Parathyroid adenoma (tissue), 2 donors: Measurements from ENCODE around the gene STK33.
A peak's percentile ranks its signal among the peaks of the same experiment; 100 is the strongest.

Experiments used
- H2AFZ ChIP-seq: fragments of 300-600 bp; sonication (generic); one replicate; pipeline ENCODE4 v1.7.0; 2017; ENCODE audit warnings: antibody characterized with exemption, mild to moderate bottlenecking
- H3K27ac ChIP-seq: fragments of 300-600 bp; sonication (generic); one replicate; pipeline ENCODE4 v1.7.0; 2017
- H3K27me3 ChIP-seq: fragments of 300-600 bp; sonication (generic); one replicate; pipeline ENCODE4 v1.7.0; 2017; ENCODE audit warnings: low read length; ENCODE audit not compliant: control insufficient read depth, insufficient read depth
- H3K36me3 ChIP-seq: fragments of 300-600 bp; sonication (generic); one replicate; pipeline ENCODE4 v1.7.0; 2017; ENCODE audit warnings: low read length; ENCODE audit not compliant: control insufficient read depth, insufficient read depth
- H3K4me1 ChIP-seq: fragments of 300-600 bp; sonication (generic); one replicate; pipeline ENCODE4 v1.7.0; 2017; ENCODE audit warnings: control low read depth
- H3K4me2 ChIP-seq: fragments of 300-600 bp; sonication (generic); one replicate; pipeline ENCODE4 v1.7.0; 2017; ENCODE audit warnings: low read length
- H3K4me3 ChIP-seq: fragments of 300-600 bp; sonication (generic); one replicate; pipeline ENCODE4 v1.7.0; 2017; ENCODE audit warnings: low read depth, low read length
- H3K79me2 ChIP-seq: fragments of 300-600 bp; sonication (generic); one replicate; pipeline ENCODE4 v1.7.0; 2017; ENCODE audit warnings: control low read depth
- H3K9ac ChIP-seq: fragments of 300-600 bp; sonication (generic); one replicate; pipeline ENCODE4 v1.7.0; 2017; ENCODE audit warnings: mild to moderate bottlenecking
- H3K9me3 ChIP-seq: fragments of 300-600 bp; sonication (generic); one replicate; pipeline ENCODE4 v1.7.0; 2017; ENCODE audit warnings: low read length; ENCODE audit not compliant: control insufficient read depth
- TF ChIP-seq, protein P1 (sequence below): fragments of 300-600 bp; sonication (generic); IDR thresholded peaks from one replicate; pipeline ENCODE4 v1.7.0; 2017; ENCODE audit warnings: antibody characterized with exemption, mild to moderate bottlenecking
- donor health status: primary hyperparathyroidism.

Gene STK33

DNA sequence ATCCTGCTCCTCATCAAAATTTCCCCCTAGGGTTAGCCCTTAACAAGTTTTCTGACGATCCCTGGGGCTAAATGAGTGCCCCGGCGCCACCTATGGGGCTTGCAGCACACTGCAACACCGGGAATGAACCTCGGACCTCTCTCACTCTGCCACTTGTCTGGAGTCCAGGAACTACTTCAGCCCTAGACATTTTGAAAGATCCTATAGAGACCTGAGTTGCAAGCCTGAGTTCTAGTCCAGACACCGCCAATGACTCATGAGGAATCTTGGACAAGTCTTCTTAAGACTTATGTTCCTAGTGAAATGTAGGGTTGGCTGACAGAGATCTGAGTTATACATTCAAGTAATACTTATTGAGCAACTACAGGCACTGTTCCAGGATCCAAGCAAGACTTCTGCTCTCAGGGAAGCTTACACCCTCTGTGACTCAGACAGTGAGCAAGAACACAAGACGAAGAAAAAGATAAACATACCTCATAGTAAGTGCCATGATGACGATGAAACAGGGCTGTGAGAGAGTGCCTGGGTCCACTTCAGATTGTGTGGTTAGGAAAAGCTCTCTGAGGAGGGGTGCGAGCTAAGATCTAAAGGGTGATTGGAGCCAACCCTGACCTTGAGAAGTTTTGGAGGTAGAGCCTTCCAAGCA, 10.2 kb upstream of the STK33 start:
- no peaks in the 10 kb centered on the region for H3K27me3 ChIP-seq
- H3K9ac ChIP-seq, result no peak overlapping the region
- no peak overlapping the region for H3K27ac ChIP-seq
- H2AFZ ChIP-seq, result no peak overlapping the region
- TF ChIP-seq, protein P1, sequence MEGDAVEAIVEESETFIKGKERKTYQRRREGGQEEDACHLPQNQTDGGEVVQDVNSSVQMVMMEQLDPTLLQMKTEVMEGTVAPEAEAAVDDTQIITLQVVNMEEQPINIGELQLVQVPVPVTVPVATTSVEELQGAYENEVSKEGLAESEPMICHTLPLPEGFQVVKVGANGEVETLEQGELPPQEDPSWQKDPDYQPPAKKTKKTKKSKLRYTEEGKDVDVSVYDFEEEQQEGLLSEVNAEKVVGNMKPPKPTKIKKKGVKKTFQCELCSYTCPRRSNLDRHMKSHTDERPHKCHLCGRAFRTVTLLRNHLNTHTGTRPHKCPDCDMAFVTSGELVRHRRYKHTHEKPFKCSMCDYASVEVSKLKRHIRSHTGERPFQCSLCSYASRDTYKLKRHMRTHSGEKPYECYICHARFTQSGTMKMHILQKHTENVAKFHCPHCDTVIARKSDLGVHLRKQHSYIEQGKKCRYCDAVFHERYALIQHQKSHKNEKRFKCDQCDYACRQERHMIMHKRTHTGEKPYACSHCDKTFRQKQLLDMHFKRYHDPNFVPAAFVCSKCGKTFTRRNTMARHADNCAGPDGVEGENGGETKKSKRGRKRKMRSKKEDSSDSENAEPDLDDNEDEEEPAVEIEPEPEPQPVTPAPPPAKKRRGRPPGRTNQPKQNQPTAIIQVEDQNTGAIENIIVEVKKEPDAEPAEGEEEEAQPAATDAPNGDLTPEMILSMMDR, result peak; percentile 44
- H3K4me2 ChIP-seq, result no peak overlapping the region
- H3K79me2 ChIP-seq, result no peaks in the 10 kb centered on the region
- no peaks in the 10 kb centered on the region for H3K9me3 ChIP-seq
- no peak overlapping the region for H3K4me3 ChIP-seq
- no peaks in the 10 kb centered on the region for H3K4me1 ChIP-seq
- H3K36me3 ChIP-seq, result no peaks in the 10 kb centered on the region

DNA sequence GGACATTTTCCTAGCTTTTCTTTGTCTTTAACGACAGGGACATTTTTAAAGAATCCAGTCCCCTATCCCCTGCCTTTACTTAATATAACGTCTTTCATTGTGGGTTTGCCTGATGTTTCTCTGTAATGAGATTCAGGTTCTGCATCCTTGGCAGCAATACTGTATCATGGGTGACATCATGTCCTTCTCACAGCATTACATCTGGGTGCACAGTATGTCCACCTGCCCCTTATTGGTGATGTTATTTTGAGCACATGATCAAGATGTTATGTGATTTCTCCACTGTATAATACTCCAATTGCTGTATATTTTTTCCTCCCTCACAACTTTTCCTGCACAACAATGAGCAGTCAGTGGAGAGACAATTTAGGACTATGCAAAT, 9.7 kb upstream of the STK33 start:
- TF ChIP-seq, protein P1, result no peak
- Histone ChIP-seq H3K9ac (no peak overlapping the region), H3K4me3 (no peak overlapping the region), H3K27me3 (no peaks in the 10 kb centered on the region), H2AFZ (no peak overlapping the region), H3K27ac (no peak overlapping the region), H3K36me3 (no peaks in the 10 kb centered on the region), H3K4me1 (no peaks in the 10 kb centered on the region), H3K4me2 (no peak overlapping the region), H3K9me3 (no peaks in the 10 kb centered on the region), H3K79me2 (no peaks in the 10 kb centered on the region)

DNA sequence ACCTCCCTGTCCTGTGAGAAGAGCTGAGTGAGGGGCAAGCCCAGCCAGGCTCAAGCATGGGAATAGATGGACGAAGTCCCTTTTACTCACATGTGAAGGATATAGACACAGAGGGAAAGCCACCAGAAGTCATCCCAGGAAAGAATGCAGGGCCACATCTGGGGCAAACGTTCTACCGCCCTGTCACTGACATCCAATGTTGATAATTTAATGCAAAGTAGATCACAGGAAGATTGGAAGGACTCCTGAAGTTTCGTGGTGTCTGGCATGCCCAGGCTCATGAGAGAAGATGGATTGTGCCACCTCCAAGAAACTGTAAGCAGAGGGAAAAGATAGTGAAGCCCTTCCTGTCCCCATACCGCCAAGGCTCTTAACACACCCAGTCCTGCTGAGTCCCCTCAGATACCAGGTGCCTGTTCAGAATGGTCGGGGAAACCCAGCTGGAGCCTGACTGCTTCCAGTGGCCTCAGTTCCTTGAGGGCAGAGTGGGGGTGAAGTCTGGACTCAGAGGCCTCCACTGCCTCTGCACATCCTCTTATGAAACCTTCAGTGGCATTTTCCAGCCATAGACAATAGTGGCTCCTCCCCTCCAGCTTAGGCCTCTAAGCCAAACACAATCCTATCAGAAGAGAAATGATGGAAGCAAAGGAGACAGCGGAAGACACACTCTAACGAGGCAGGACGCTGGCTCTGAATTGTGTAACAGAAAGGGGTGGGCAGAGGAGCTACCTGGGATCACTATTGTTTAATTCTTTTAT, 7.5 kb upstream of the STK33 start:
- H3K4me2 ChIP-seq, result no peak overlapping the region
- no peaks in the 10 kb centered on the region for H3K79me2 ChIP-seq
- no peak overlapping the region for H2AFZ ChIP-seq
- no peaks in the 10 kb centered on the region for H3K9me3 ChIP-seq
- no peaks in the 10 kb centered on the region for H3K4me1 ChIP-seq
- no peaks in the 10 kb centered on the region for H3K36me3 ChIP-seq
- H3K27me3 ChIP-seq, result no peaks in the 10 kb centered on the region
- no peak overlapping the region for H3K27ac ChIP-seq
- no peak overlapping the region for H3K4me3 ChIP-seq
- H3K9ac ChIP-seq, result no peak overlapping the region
- TF ChIP-seq, protein P1, result no peak

- Histone ChIP-seq H3K4me3 (no peak overlapping the region), H3K27ac (no peak overlapping the region), H3K27me3 (no peaks in the 10 kb centered on the region), H3K79me2 (peaks cover 5% of the 10 kb centered on the region), H3K9me3 (no peaks in the 10 kb centered on the region), H3K4me1 (no peaks in the 10 kb centered on the region), H2AFZ (no peak overlapping the region), H3K36me3 (no peaks in the 10 kb centered on the region), H3K9ac (no peak overlapping the region), H3K4me2 (no peak overlapping the region)
- TF ChIP-seq, protein P1, result no peak
Observed at GRCh38 chr11:8598506-8598905, 4.5 kb upstream of the STK33 start.

GRCh38 chr11:8597182-8597581, 3.2 kb upstream of the STK33 start:
- no peaks in the 10 kb centered on the region for H3K4me1 ChIP-seq
- TF ChIP-seq, protein P1, result no peak

More at GRCh38 chr11:8597182-8597581, 3.2 kb upstream of the STK33 start:
- Histone ChIP-seq H3K9ac (no peak overlapping the region), H3K4me3 (no peak overlapping the region), H3K9me3 (no peaks in the 10 kb centered on the region), H2AFZ (no peak overlapping the region), H3K4me2 (no peak overlapping the region), H3K36me3 (no peaks in the 10 kb centered on the region), H3K27me3 (no peaks in the 10 kb centered on the region), H3K79me2 (peaks cover 5% of the 10 kb centered on the region), H3K27ac (no peak overlapping the region)
